Testis (tissue), 2 donors: ENCODE measurements around the gene EGFL8.
"Not testable (repeated sequence)": the region's sequence is repeated elsewhere in the genome, so short reads cannot be mapped to it uniquely, and the experiment has no call there.

ENCODE experiments used
- CTCF ChIP-seq, 3 experiments: fragments of 450-650 bp in 2 of 3; fragments of 200-600 bp in 1 of 3; sonication (generic) in 1 of 3; IDR thresholded peaks; one replicate each; pipeline ENCODE4 v1.5.1; 2016 to 2019; ENCODE audit warnings: antibody characterized with exemption in 3 of 3, mild to moderate bottlenecking in 2 of 3, moderate library complexity in 1 of 3
- POLR2A ChIP-seq: fragments of 450-650 bp; IDR thresholded peaks from one replicate; pipeline ENCODE4 v1.6.1; 2017; ENCODE audit warnings: antibody characterized with exemption, mild to moderate bottlenecking, moderate library complexity

GRCh38 chr6:32185681-32186131, 21.3 kb downstream of the EGFL8 start:
- TF ChIP-seq POLR2A; CTCF (IDR thresholded peaks at IDR 0.05): not testable (repeated sequence)
